CD4-positive, alpha-beta T cell (primary cell): ENCODE measurements around the gene CHD5. TPM values are rescaled to one million over a fixed set of nuclear protein-coding genes. Genes with fewer than 3 reads are reported as not detected.

Experiments
- ATAC-seq: fragments of 200-7000 bp; cut with Tn5 transposase; one replicate; pipeline ENCODE4 v1.10.0; 2022; ENCODE audit warnings: mild to moderate bottlenecking; ENCODE audit not compliant: poor library complexity
- CTCF ChIA-PET: fragments of 350-600 bp; sonication (Branson Sonifier 250); formaldehyde crosslinking; loops from one replicate; lab custom pipeline; 2021; ENCODE audit warnings: antibody characterized with exemption, inconsistent platforms; lab: Charles Lee
- POLR2A ChIA-PET: fragments of 350-600 bp; sonication (Branson Sonifier 250); formaldehyde crosslinking; loops from one replicate; lab custom pipeline; 2021; ENCODE audit warnings: antibody characterized with exemption, inconsistent platforms; lab: Charles Lee
- DNase-seq, 14 experiments: peaks; one replicate each; pipeline ENCODE4 v3.0.0-alpha.2; 2013 to 2020; ENCODE audit warnings: mixed read lengths in 2 of 14
- H3K27ac ChIP-seq, 2 donors: one replicate each; pipeline versions ENCODE4 v1.5.1 to v1.7.0; 2013; ENCODE audit warnings: low read length in 2 of 2, low read depth in 1 of 2, mild to moderate bottlenecking in 1 of 2
- H3K27me3 ChIP-seq, 2 experiments: 1 replicate in 1 of 2; 2 replicates in 1 of 2; pipeline versions ENCODE4 v1.6.1 to v1.7.0; 2013; ENCODE audit warnings: low read length in 2 of 2, control low read depth in 1 of 2, mild to moderate bottlenecking in 1 of 2, moderate library complexity in 1 of 2; ENCODE audit not compliant: insufficient read depth in 2 of 2, control insufficient read depth in 1 of 2
- H3K36me3 ChIP-seq: one replicate; pipeline ENCODE4 v1.6.1; 2013; ENCODE audit warnings: low read length, control low read depth; ENCODE audit not compliant: insufficient read depth
- H3K4me1 ChIP-seq: one replicate; pipeline ENCODE4 v1.6.1; 2013; ENCODE audit warnings: low read length, control low read depth; ENCODE audit not compliant: insufficient read depth
- H3K4me3 ChIP-seq: one replicate; pipeline ENCODE4 v1.5.1; 2013; ENCODE audit warnings: mild to moderate bottlenecking, low read length, moderate library complexity
- H3K9me3 ChIP-seq, 2 experiments: 1 replicate in 1 of 2; 2 replicates in 1 of 2; pipeline versions ENCODE4 v1.6.1 to v1.7.0; 2013; ENCODE audit warnings: low read length in 2 of 2, mild to moderate bottlenecking in 2 of 2, control low read depth in 1 of 2, moderate library complexity in 1 of 2; ENCODE audit not compliant: control insufficient read depth in 1 of 2, insufficient read depth in 1 of 2
- H3K27ac Mint-ChIP-seq: one replicate; pipeline ENCODE4 v1.8.0; 2020; ENCODE audit warnings: mixed read lengths
- H3K27me3 Mint-ChIP-seq: one replicate; pipeline ENCODE4 v1.8.0; 2021; ENCODE audit warnings: mixed read lengths
- H3K36me3 Mint-ChIP-seq: one replicate; pipeline ENCODE4 v1.8.0; 2021; ENCODE audit warnings: low read depth, mixed read lengths
- H3K4me1 Mint-ChIP-seq: one replicate; pipeline ENCODE4 v1.8.0; 2021; ENCODE audit warnings: low read depth, mixed read lengths
- H3K4me3 Mint-ChIP-seq: one replicate; pipeline ENCODE4 v1.8.0; 2020; ENCODE audit warnings: mild to moderate bottlenecking, mixed read lengths
- H3K9me3 Mint-ChIP-seq: one replicate; pipeline ENCODE4 v1.8.0; 2020; ENCODE audit warnings: mixed read lengths
- CTCF ChIP-seq: fragments of 200-600 bp; IDR thresholded peaks from one replicate; pipeline ENCODE4 v1.8.0; 2022; ENCODE audit warnings: antibody characterized with exemption, mild to moderate bottlenecking
- intact Hi-C, 2 experiments: fragments of 100-400 bp; cut with DNase I in 1 of 2; cut with micrococcal nuclease in 1 of 2; formaldehyde crosslinking; loops; one replicate each; pipeline versions ENCODE4 v1.15.1 to v1.9.0; 2023 to 2025; cut with DNase I, micrococcal nuclease
- total RNA-seq, 174 experiments: library from RNA in 2 of 174; stranded (reverse) in 2 of 174; gene quantifications; one replicate each; pipeline ENCODE4 v1.2.3 and lab custom pipeline; 2021 to 2026

CHD5 gene
- total RNA-seq, 2 experiments from 2014 or later = 0.25 to 0.34 TPM

DNA sequence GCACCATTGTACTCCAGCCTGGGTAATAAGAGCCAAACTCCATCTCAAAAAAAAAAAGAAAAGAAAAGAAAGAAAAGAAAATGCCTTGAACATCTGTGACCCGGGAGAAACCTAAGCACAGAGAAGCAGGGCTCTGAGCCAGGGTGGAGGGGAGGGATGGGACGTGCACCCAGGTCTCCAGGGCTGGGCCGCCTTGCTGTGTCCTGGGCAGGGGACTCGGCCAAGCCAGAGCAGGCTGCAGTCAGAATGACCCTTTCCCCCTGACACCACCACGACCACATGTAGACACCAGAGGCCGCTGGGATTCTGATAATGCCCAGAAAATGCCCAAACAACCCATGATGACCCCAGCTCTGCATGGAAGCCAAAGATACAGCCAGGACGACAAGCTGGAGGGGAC is 17.8 kb downstream of the CHD5 start:
- ATAC-seq (no peak), DNase-seq (no peak)
- intact Hi-C loops = no loop called here
- ChIA-PET CTCF (no interaction called here), POLR2A (no interaction called here)
- peaks cover 24% of the 10 kb centered on the region for H3K27me3 Mint-ChIP-seq
- Histone ChIP-seq H3K27ac (no peak overlapping the region), H3K9me3 (peaks cover 0 to 14% of the 10 kb centered on the region in 2 experiments), H3K4me3 (no peak overlapping the region), H3K27me3 (peaks cover 6 to 14% of the 10 kb centered on the region in 2 experiments), H3K4me1 (no peaks in the 10 kb centered on the region), H3K36me3 (no peaks in the 10 kb centered on the region)
- H3K27ac Mint-ChIP-seq = no peak overlapping the region
- H3K4me3 Mint-ChIP-seq = no peak overlapping the region
- H3K36me3 Mint-ChIP-seq = no peaks in the 10 kb centered on the region
- no peak for TF ChIP-seq CTCF
- H3K9me3 Mint-ChIP-seq = no peaks in the 10 kb centered on the region
- H3K4me1 Mint-ChIP-seq = no peaks in the 10 kb centered on the region

- Histone ChIP-seq H3K4me3 (no peak overlapping the region), H3K27ac (no peak overlapping the region), H3K36me3 (no peaks in the 10 kb centered on the region), H3K4me1 (peaks cover 10% of the 10 kb centered on the region), H3K9me3 (peaks cover 0 to 14% of the 10 kb centered on the region in 2 experiments), H3K27me3 (peaks cover 6 to 8% of the 10 kb centered on the region in 2 experiments)
- Mint-ChIP-seq H3K27me3 (peaks cover 13% of the 10 kb centered on the region), H3K9me3 (no peaks in the 10 kb centered on the region), H3K36me3 (no peaks in the 10 kb centered on the region), H3K27ac (no peak overlapping the region), H3K4me1 (no peaks in the 10 kb centered on the region), H3K4me3 (no peak overlapping the region)
- ATAC-seq (no peak), DNase-seq (no peak)
- intact Hi-C loops = no loop called here
- ChIA-PET POLR2A (no interaction called here), CTCF (no interaction called here)
- TF ChIP-seq CTCF = no peak
Measured at GRCh38 chr1:6158181-6158580, 21.9 kb downstream of the CHD5 start.

DNA sequence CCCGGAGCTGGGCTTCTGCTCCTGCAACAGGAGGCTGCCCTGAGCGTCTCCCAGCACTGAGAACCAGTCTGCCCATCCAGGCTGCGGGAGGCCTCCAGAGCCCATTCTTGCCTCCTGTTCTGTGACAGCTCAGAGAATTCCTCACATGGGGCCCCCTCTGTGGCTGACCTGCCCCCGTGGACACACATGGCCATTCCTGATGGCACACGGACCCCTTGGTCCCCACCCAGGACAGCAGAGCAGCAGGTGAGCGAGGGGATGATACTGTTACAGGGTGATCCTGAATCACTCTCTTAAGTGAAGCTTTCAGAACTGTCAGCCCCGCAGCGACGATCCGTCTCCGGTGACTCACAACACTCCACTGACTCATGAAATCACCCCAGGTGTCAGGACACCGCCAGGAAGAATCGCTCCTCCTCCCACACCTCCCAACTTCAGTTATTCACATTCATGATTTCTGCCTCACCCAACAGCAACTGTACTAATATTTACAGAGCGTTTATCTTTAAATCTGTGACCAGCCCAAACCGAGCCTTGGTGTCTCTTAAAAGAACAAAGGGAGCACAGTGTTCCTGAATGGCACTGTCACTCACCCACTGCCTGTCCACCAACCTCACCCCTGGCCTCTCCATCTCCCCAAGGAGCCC is 22.5 kb downstream of the CHD5 start:
- Histone ChIP-seq H3K9me3 (peaks cover 0 to 8% of the 10 kb centered on the region in 2 experiments), H3K27ac (no peak overlapping the region), H3K27me3 (peaks cover 5 to 8% of the 10 kb centered on the region in 2 experiments), H3K4me3 (no peak overlapping the region), H3K36me3 (no peaks in the 10 kb centered on the region), H3K4me1 (peaks cover 10% of the 10 kb centered on the region)
- DNase-seq = no peak
- ChIA-PET POLR2A (no interaction called here), CTCF (no interaction called here)
- TF ChIP-seq CTCF = no peak
- Mint-ChIP-seq H3K9me3 (no peaks in the 10 kb centered on the region), H3K36me3 (no peaks in the 10 kb centered on the region), H3K27ac (no peak overlapping the region), H3K4me3 (no peak overlapping the region), H3K4me1 (no peaks in the 10 kb centered on the region), H3K27me3 (peaks cover 13% of the 10 kb centered on the region)
- no peak for ATAC-seq
- intact Hi-C loops = no loop called here
